ENCODE results near the gene PBX1.
A peak's percentile ranks its signal among the peaks of the same experiment; 100 is the strongest.

Gene PBX1

GRCh38 chr1:164786980-164787833 lies 228.2 kb downstream of the PBX1 start:
- DNase-seq, result peak; percentile 57

DNA sequence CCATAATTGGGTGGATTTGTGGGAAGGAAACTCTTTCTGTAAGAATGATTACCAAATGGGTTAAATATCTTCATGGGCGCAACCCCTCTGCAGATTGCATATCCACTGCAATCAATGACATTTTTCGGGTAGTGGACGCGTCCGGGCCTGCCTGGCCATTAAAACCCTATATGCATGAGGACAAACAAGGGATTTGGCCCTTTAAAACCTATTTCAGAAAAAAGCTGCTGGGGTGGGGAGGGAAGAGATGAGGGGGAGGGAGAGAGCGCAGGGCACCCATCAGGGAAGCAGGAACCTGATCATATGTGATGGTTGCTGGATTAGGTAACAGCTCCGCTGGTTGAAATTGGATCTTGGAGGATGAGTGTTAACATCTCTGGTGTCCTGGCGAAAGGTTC lies 228.8 kb downstream of the PBX1 start:
- no peak for DNase-seq

DNA sequence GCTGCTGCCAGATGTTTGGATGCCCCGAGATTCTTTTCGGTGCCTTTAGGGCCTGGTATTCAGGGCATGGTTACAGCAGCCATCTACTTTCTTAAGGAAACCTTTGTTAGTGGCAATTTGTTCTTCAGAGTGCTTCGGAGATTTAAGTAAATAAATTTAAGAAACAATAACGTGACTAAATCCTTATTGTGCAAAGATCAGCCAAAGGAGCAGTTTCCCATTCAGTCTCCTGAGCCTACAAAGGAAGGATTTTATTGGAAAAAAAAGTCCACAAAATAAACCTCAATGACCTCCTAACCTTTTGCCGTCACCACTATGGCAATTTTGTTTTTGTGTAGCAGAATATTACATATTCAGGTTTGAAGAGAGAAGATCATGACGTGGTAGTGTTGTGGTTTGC lies 231.1 kb downstream of the PBX1 start:
- no peak for DNase-seq

DNA sequence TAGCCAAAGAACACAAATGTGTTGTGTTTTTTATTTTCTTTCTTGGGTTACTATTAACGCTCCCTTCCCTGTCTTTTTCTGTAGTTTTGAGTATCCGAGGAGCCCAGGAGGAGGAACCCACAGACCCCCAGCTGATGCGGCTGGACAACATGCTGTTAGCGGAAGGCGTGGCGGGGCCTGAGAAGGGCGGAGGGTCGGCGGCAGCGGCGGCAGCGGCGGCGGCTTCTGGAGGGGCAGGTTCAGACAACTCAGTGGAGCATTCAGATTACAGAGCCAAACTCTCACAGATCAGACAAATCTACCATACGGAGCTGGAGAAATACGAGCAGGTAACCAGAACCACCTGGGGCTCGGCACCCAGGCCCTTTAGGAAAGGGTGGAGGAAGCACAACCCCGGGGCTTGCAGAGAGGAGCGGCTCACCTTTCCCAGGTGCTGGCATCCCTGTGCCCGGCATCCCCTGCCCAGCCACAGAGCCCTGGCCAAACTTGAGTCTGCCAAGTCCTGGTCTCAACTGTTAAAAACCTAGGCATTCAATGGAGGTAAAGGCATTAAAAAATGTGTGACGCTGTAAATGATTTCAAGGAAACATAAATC lies 233.5 kb downstream of the PBX1 start:
- DNase-seq, result no peak

DNA sequence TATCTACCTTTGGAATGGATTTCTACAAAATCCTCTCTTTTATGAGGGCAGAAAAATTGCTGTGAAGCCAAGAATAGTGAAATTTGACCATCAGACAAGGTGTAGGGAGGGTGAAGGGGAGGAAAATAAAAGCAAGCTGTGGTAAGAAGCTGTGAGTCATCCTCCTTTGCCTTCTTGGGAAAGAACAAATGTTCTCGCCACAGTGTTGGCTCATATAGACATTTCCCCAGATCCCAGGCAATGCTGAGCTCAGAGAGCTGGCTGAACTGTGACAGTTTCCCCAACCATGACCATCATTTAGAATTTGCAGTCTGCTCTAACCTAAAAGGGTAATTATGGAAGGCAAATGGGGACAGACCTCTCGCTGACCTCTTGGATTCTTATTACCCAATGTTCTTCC lies 235.4 kb downstream of the PBX1 start:
- no peak for DNase-seq

DNA sequence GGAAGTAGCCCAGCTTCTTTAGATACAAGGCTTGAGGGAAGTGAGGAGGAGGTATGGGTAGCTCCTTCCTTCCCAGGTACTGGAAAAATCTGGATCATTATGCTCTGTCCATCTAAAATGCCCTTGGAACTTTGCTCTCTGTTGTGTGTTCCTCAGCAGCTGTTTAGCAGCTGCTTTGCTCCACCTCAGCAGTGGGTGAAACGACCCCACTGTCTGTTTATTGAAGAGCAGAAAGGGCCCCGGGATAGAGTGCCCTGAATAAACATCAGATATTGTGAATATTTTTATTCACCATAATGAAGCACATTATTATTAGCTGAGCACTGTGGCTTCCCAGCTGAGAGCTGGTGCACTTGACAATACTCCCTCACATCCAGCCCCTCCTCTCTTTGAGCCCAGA lies 237.9 kb downstream of the PBX1 start:
- no peak for DNase-seq

DNA sequence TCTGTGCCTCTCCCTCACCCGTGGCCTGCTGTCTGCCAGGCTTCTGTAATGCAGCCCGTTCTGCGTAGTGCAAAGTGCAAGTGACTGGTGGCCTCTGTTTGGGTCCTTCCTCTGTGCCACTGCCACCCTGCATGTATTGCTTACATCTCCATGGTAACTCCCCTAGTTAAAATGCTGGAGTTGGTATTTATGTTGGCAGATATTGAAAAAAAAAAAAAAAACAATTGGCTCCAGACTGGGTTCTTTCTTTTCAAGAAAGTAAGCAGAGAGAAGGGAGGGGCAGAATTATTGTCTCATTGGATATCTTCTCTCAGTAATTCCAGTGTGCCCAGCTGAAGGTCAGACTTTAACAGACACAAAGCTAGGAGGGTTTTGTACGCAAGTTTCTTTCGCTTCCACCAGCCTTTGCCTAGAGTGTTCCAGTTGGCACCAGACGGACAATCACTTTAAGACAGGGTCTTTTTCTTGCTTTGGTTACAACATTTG lies 242.3 kb downstream of the PBX1 start:
- no peak for DNase-seq

- DNase-seq, result no peak
Observed at GRCh38 chr1:164801791-164802502, 243.0 kb downstream of the PBX1 start.

GRCh38 chr1:164802529-164803282 lies 243.7 kb downstream of the PBX1 start:
- DNase-seq, result no peak

- no peak for DNase-seq
Observed at GRCh38 chr1:164803366-164803765, 244.4 kb downstream of the PBX1 start.

DNA sequence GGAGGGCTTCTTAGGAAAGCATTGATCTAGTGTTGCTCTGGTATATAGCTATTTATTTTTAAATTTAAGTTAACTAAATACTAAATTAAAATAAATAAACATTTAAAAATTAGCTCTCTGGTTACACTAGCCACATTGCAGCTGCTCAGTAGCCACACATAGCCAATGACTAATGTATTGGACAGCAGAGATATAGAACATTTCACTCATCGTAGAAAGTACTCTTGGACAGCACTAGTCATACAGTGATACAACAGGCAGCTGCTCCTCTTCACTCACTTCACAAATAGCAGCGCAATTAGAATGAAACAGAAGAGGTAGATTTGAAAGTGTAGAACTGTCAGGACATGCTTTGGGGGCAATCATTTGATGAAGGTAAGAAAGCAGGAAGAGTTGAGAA lies 245.4 kb downstream of the PBX1 start:
- DNase-seq, result no peak

- DNase-seq, result no peak
Observed at GRCh38 chr1:164805399-164805798, 246.4 kb downstream of the PBX1 start.

DNA sequence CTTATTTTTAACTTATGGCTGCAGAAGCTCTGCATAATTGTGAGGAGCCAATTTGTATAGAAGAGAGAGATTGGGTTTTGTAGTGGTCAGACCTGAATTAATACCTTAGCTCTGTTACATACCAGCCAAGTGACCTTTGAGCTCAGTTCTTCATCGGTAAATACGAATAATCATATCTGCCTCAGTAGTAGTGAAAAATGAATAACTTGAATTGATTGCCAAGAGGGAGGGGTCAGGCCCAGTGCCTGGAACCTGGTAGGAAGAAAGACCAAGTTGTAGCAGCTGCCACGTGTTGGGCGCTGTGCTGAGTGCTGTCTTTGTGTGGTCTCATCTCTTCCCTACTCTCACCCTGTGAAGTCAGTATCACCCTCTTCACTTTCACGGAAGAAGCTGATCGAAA lies 247.5 kb downstream of the PBX1 start:
- DNase-seq, result no peak

DNA sequence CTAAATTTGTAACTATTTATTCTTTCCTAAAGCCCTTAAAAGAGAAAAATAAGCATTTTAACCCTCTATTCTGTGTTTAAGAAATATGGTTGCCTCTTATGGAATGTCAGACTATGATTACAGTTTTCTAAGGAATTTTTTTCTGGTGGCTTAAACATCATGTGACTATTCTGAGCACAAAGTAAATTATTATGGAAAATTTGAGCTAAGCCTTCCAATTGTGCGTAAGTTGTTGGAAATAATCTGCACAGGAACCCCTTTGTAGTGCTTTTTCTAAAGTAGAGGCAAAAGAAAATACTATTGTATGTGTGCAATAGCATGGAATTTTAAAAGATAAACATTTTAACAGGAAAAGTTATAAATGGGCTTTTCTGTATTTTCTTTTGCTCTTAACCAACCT lies 254.8 kb downstream of the PBX1 start:
- DNase-seq, result no peak

DNA sequence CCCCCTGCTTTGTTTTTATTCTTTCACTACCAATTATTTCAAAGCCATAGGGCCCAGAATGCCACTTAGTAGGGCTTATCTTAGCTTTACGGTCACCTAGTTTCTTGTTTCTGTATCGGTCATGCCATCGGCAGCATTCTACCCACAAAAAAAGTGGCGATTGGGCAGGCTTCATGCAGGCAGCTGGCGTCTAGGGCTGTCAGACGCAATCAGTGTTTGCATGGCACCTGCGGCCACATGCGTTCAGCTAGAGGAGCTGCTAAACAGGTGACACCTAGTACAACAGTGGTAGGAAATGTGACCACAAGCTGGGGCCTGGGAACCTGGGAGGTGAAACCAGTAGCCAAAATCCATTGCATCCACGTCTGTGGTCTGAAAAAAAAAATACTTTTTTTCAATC lies 262.7 kb downstream of the PBX1 start:
- DNase-seq, result no peak

DNA sequence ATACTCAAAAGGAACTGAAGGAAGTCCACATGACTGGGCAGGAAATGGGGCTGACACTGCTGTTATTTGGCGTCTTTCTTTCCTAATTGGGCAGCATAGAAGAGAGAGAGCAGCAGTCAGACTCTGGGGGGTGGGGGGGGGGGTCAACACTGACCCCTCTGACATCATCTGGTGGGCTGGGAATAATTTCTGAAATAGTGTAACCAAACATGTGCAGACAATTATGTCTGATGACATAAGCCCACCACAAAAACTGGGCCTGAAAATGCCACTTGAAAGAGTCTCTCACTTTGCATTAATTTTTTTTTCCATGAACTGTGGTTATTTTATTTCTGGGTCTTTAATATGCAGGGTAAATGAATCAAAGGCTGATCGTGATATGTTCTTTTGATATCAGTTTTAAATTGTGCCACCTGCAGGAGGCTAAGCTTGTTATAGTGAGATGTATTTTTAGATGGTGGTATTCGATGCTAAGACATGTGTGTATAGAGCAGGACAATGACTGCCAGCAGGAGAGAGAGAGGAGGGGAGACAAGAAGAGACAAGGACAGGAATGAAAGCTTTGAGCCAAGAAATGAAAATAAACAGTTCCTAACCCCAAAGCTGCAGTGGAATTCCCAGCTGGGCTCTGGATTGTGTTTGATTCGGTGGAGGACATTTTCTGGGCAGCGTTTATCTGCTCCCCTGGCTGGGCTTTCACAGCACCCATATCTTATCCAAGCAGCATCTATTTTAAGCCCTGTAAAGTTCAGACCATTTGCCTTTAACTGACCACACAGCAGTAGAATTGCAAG lies 264.7 kb downstream of the PBX1 start:
- DNase-seq, result no peak

DNA sequence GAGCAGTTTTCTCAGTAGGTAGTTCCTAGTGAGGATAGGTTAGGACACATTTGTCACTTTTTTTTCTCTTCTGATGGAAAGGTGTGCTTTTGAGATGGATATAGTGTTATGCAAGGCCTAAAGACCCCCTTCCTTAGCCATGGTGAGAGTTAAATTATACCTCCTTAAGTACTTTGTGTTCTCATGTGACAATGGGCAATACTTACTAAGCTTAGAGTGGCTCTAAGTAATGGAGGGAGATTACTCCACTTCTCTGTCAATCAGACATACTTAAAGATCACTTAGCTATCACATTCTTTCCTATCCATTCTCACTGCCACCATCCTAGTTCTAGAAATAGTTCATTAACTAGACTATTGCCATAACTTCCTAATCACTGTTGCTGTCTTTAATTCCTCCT lies 265.6 kb downstream of the PBX1 start:
- no peak for DNase-seq

DNA sequence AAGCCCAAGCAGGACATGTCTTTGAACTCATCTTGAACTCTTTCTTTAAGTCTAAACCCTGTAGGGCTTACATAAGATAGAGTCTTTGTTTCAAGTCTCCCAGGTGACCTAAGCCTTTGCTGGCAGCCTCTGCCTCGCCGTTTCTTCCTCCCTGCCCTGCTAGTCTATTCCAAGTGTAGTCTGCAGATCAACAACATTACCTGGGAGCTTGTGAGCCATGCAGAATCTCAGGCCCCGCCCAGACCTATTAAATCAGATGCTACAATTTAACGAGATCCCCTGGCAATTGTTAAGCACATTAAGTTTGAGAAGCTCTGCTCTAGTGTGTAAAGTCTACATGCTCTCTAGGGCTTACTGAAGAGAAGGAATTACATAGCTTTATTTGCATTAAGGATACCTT lies 271.6 kb downstream of the PBX1 start:
- no peak for DNase-seq

DNA sequence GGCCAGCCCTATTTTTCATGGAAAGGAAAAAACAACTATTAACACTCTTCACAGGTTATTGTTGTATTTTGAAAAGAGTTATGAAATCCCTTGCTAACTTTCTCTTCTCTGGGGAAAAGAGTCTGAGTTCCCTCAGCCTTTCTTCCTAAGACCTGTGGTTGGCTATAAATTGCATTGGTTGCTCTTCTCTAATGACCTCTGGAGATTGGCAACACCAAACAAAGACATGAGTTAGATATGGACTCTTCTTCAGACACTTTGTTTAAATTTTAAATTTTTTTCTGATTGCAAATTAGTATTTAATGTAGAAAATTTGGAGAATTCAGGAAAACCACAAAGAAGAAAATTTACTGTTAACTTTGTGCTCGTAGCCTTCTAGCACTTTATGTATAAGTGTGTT lies 275.7 kb downstream of the PBX1 start:
- no peak for DNase-seq

GRCh38 chr1:164836614-164837018 lies 277.6 kb downstream of the PBX1 start:
- DNase-seq, result no peak

DNA sequence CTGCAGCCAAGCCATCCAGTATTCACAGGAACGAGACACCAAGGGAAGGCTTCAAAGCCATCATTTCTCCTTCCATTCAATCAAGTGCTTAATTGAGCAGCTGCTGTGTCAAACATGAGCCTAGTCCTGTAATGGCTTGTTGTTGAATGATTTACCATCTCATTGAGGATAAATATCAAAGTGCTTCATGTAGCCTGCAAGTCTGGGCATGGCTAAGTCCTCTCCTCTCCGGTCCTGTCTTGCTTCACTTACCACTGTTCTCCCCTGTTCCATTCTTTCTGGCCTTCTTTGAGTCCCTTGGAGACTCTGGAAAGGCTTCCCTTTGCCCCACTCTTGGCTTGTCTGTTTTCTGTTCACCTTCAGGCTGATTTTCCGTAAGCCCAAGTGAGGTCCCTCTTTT lies 279.8 kb downstream of the PBX1 start:
- DNase-seq, result no peak

DNA sequence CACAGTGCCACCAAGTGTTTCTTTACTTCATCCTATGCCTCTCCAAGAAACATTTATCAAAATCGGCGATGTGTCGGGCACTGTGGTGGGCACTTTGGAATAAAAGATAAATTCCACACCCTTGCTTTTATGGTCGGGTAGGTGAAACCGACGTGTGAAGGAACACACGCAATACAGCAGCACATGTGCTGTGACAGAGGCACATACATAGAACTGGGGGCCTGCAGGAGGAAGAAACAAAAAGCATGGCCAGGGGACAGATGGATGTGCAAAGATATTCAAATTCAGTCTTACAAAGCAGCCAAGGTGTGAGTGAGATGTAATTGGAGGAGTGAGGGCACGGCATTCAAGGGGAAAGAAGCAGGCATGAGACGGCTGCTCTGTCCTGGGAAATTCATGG lies 282.0 kb downstream of the PBX1 start:
- DNase-seq, result no peak
